ENCODE results near the gene RREB1. TPM values are rescaled to one million over a fixed set of nuclear protein-coding genes. Genes with fewer than 3 reads are reported as not detected.
A peak's percentile ranks its signal among the peaks of the same experiment; 100 is the strongest.

The RREB1 gene
- polyA plus RNA-seq, 1 donor (not counting 4 experiments of a cell fraction or from before 2014, with no cell fraction given) = 6.1 TPM

DNA sequence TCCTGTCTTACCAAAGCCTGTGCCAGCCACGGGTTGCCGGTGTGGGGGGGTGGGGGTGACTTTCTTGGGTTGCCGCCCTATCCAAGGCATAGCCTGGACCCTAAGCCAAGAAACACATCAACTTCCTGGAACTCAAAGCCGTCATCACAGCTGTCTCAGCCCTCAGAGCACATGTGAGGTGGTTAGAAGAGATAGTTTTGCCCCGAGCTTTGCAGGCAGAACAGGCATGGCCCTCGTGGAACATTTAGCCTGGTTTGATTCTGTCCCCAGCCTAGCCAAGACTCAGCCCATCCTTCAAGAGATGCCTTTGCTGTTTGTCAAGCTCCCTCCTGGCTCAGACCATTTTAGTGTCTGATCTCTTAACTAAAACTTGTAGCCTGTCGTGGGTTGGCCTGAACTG is 64.9 kb downstream of the RREB1 start:
- peaks cover 91% of the 10 kb centered on the region for H3K79me2 ChIP-seq (ENCODE audit: control insufficient read depth, insufficient read depth, low read length)
- TF ChIP-seq, protein P1, sequence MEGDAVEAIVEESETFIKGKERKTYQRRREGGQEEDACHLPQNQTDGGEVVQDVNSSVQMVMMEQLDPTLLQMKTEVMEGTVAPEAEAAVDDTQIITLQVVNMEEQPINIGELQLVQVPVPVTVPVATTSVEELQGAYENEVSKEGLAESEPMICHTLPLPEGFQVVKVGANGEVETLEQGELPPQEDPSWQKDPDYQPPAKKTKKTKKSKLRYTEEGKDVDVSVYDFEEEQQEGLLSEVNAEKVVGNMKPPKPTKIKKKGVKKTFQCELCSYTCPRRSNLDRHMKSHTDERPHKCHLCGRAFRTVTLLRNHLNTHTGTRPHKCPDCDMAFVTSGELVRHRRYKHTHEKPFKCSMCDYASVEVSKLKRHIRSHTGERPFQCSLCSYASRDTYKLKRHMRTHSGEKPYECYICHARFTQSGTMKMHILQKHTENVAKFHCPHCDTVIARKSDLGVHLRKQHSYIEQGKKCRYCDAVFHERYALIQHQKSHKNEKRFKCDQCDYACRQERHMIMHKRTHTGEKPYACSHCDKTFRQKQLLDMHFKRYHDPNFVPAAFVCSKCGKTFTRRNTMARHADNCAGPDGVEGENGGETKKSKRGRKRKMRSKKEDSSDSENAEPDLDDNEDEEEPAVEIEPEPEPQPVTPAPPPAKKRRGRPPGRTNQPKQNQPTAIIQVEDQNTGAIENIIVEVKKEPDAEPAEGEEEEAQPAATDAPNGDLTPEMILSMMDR (optimal IDR thresholded peaks at IDR 0.05 in 1 of 3, IDR thresholded peaks at IDR 0.05 in 1 of 3, conservative IDR thresholded peaks at IDR 0.05 in 1 of 3; ENCODE audit: extremely low read depth in 1 of 3, insufficient read depth in 2 of 3, low read length in 3 of 3) = no peak
- TF ChIP-seq EZH2 (IDR thresholded peaks at IDR 0.05; ENCODE audit: low read length) = no peak
- H3K27me3 ChIP-seq (ENCODE audit: control insufficient read depth, extremely low read depth, insufficient read depth, low read length) = no peaks in the 10 kb centered on the region
- dilution Hi-C loops (cut with MboI; ENCODE audit: extremely low pct_ligation_motif_present, low sequenced_read_pairs) = no loop called here
- H4K20me1 ChIP-seq (ENCODE audit: control insufficient read depth, extremely low read depth, insufficient read depth, low read length) = peaks cover 10% of the 10 kb centered on the region
- H3K9ac ChIP-seq (ENCODE audit: control insufficient read depth, extremely low read depth, insufficient read depth, low read length) = peak overlapping the region; percentile 20
- peaks cover 3% of the 10 kb centered on the region for H3K9me1 ChIP-seq (ENCODE audit: control insufficient read depth, extremely low read depth, insufficient read depth, low read length)
- no peak overlapping the region for H2AFZ ChIP-seq (ENCODE audit: control insufficient read depth, low read length)
- peaks cover 0 to 18% of the 10 kb centered on the region in 2 experiments for H3K36me3 ChIP-seq (ENCODE audit: control insufficient read depth in 2 of 2, extremely low read depth in 1 of 2, insufficient read depth in 2 of 2, low read length in 2 of 2)
- no peak for DNase-seq (ENCODE audit: low read depth, low spot score)
- peaks cover 28% of the 10 kb centered on the region for H3K4me1 ChIP-seq (ENCODE audit: control insufficient read depth, extremely low read depth, insufficient read depth, low read length)
- H3K4me3 ChIP-seq (ENCODE audit: control insufficient read depth in 2 of 3, extremely low read depth in 1 of 3, insufficient read depth in 2 of 3, low read depth in 1 of 3, low read length in 3 of 3) = no peak overlapping the region
- peak; percentile 71 for FAIRE-seq
- H3K4me2 ChIP-seq (ENCODE audit: control insufficient read depth, extremely low read depth, insufficient read depth, low read depth, low read length) = no peak overlapping the region
- H3K9me3 ChIP-seq (ENCODE audit: control insufficient read depth, low read depth, low read length) = no peaks in the 10 kb centered on the region
- H3K27ac ChIP-seq (ENCODE audit: control insufficient read depth, insufficient read depth, low read length) = peak overlapping the region; percentile 45

DNA sequence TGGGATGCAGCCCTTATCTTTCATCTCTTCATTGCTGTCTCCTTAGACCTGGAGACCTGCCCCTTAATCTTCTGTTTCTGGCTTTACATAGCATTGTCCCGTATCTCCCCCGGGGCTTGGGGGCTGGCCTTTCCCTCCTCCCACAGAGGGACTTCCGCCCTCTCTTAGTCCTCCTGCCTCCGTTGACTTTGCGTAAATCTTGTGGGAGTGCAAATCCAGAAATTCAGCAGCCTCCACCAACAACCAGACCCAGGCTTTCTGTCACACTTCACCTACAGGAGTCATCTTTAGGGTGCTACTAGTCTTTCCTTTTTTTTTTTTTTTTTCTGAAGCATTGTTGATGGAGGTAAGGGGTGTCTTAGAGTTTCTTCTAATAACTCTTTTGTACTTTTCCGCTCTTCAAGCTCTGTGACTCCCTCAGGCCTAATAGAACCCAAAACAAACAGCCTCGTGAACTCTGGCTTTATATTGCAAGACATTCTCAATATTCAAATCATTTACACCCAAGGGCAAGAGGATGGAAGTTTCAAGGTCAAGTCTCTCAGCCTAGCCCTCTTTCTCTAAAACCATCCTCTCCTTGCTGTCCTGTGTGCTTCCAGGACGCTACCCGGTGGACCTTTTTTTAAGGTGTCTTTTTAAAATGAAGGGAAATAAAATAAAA is 66.2 kb downstream of the RREB1 start:
- Histone ChIP-seq H3K9ac (ENCODE audit: control insufficient read depth, extremely low read depth, insufficient read depth, low read length) (no peak overlapping the region), H3K36me3 (ENCODE audit: control insufficient read depth in 2 of 2, extremely low read depth in 1 of 2, insufficient read depth in 2 of 2, low read length in 2 of 2) (peaks cover 3 to 21% of the 10 kb centered on the region in 2 experiments), H3K27me3 (ENCODE audit: control insufficient read depth, extremely low read depth, insufficient read depth, low read length) (no peaks in the 10 kb centered on the region), H3K9me1 (ENCODE audit: control insufficient read depth, extremely low read depth, insufficient read depth, low read length) (peaks cover 3% of the 10 kb centered on the region), H3K9me3 (ENCODE audit: control insufficient read depth, low read depth, low read length) (no peaks in the 10 kb centered on the region), H2AFZ (ENCODE audit: control insufficient read depth, low read length) (no peak overlapping the region), H4K20me1 (ENCODE audit: control insufficient read depth, extremely low read depth, insufficient read depth, low read length) (peaks cover 10% of the 10 kb centered on the region), H3K4me1 (ENCODE audit: control insufficient read depth, extremely low read depth, insufficient read depth, low read length) (peaks cover 22% of the 10 kb centered on the region), H3K4me3 (ENCODE audit: control insufficient read depth in 2 of 3, extremely low read depth in 1 of 3, insufficient read depth in 2 of 3, low read depth in 1 of 3, low read length in 3 of 3) (no peak overlapping the region), H3K27ac (ENCODE audit: control insufficient read depth, insufficient read depth, low read length) (no peak overlapping the region), H3K79me2 (ENCODE audit: control insufficient read depth, insufficient read depth, low read length) (peaks cover 83% of the 10 kb centered on the region), H3K4me2 (ENCODE audit: control insufficient read depth, extremely low read depth, insufficient read depth, low read depth, low read length) (no peak overlapping the region)
- dilution Hi-C loops (cut with MboI; ENCODE audit: extremely low pct_ligation_motif_present, low sequenced_read_pairs) = no loop called here
- FAIRE-seq (no peak), DNase-seq (ENCODE audit: low read depth, low spot score) (no peak)
- TF ChIP-seq, protein P1 (optimal IDR thresholded peaks at IDR 0.05 in 1 of 3, IDR thresholded peaks at IDR 0.05 in 1 of 3, conservative IDR thresholded peaks at IDR 0.05 in 1 of 3; ENCODE audit: extremely low read depth in 1 of 3, insufficient read depth in 2 of 3, low read length in 3 of 3) = no peak
- TF ChIP-seq EZH2 (IDR thresholded peaks at IDR 0.05; ENCODE audit: low read length) = no peak

All from keratinocyte (primary cell).